HG02970 (cell line): Measurements from ENCODE around the gene NEK2.
"Not testable (repeated sequence)": the region's sequence is repeated elsewhere in the genome, so short reads cannot be mapped to it uniquely, and the experiment has no call there.

Experiments used
- ATAC-seq: cut with Tn5 transposase; IDR thresholded peaks from one replicate; pipeline ENCODE4 v1.9.1; 2021; ENCODE audit warnings: mild to moderate bottlenecking, moderate library complexity, moderate number of reproducible peaks; ENCODE audit not compliant: unreplicated experiment, low FRiP score

The NEK2 gene

GRCh38 chr1:211652371-211652770 lies 23.1 kb downstream of the NEK2 start:
- ATAC-seq, result no peak

GRCh38 chr1:211650904-211651303 lies 24.5 kb downstream of the NEK2 start:
- ATAC-seq, result no peak

GRCh38 chr1:211648980-211649934 lies 26.2 kb downstream of the NEK2 start:
- no peak for ATAC-seq

- no peak for ATAC-seq
Observed at GRCh38 chr1:211648336-211648735, 27.1 kb downstream of the NEK2 start.

- no peak for ATAC-seq
Observed at GRCh38 chr1:211647711-211648121, 27.7 kb downstream of the NEK2 start.

- no peak for ATAC-seq
Observed at GRCh38 chr1:211646566-211646965, 28.9 kb downstream of the NEK2 start.

GRCh38 chr1:211645601-211646000 lies 29.8 kb downstream of the NEK2 start:
- ATAC-seq, result not testable (repeated sequence)

- no peak for ATAC-seq
Observed at GRCh38 chr1:211644653-211645052, 30.8 kb downstream of the NEK2 start.

- no peak for ATAC-seq
Observed at GRCh38 chr1:211643324-211644212, 31.9 kb downstream of the NEK2 start.

- no peak for ATAC-seq
Observed at GRCh38 chr1:211642870-211643269, 32.6 kb downstream of the NEK2 start.

- ATAC-seq, result no peak
Observed at GRCh38 chr1:211641942-211642341, 33.5 kb downstream of the NEK2 start.

- no peak for ATAC-seq
Observed at GRCh38 chr1:211641044-211641800, 34.2 kb downstream of the NEK2 start.

GRCh38 chr1:211640301-211640630 lies 35.2 kb downstream of the NEK2 start:
- ATAC-seq, result no peak

GRCh38 chr1:211639475-211640300 lies 35.7 kb downstream of the NEK2 start:
- ATAC-seq, result no peak

- no peak for ATAC-seq
Observed at GRCh38 chr1:211638689-211639101, 36.7 kb downstream of the NEK2 start.

GRCh38 chr1:211638246-211638645 lies 37.2 kb downstream of the NEK2 start:
- ATAC-seq, result no peak

GRCh38 chr1:211637066-211637465 lies 38.4 kb downstream of the NEK2 start:
- ATAC-seq, result no peak

GRCh38 chr1:211636575-211637029 lies 38.8 kb downstream of the NEK2 start:
- ATAC-seq, result not testable (repeated sequence)

- ATAC-seq, result no peak
Observed at GRCh38 chr1:211635597-211636205, 39.7 kb downstream of the NEK2 start.
